ENCODE results near the gene TMEM94. TPM values are rescaled to one million over a fixed set of nuclear protein-coding genes. Genes with fewer than 3 reads are reported as not detected.
"Not testable (repeated sequence)": the region's sequence is repeated elsewhere in the genome, so short reads cannot be mapped to it uniquely, and the experiment has no call there.

Gene TMEM94
- total RNA-seq, 1 experiment from 2014 or later = 53.9 TPM

- DNase-seq (ENCODE audit: low spot score) = no peak
Observed at GRCh38 chr17:75476752-75477489, 20.5 kb downstream of the TMEM94 start.

GRCh38 chr17:75477490-75477862 lies 21.0 kb downstream of the TMEM94 start:
- DNase-seq (ENCODE audit: low spot score) = not testable (repeated sequence)

- DNase-seq (ENCODE audit: low spot score) = no peak
Observed at GRCh38 chr17:75478508-75478907, 22.1 kb downstream of the TMEM94 start.

GRCh38 chr17:75480281-75480680 lies 23.8 kb downstream of the TMEM94 start:
- DNase-seq (ENCODE audit: low spot score) = no peak

DNA sequence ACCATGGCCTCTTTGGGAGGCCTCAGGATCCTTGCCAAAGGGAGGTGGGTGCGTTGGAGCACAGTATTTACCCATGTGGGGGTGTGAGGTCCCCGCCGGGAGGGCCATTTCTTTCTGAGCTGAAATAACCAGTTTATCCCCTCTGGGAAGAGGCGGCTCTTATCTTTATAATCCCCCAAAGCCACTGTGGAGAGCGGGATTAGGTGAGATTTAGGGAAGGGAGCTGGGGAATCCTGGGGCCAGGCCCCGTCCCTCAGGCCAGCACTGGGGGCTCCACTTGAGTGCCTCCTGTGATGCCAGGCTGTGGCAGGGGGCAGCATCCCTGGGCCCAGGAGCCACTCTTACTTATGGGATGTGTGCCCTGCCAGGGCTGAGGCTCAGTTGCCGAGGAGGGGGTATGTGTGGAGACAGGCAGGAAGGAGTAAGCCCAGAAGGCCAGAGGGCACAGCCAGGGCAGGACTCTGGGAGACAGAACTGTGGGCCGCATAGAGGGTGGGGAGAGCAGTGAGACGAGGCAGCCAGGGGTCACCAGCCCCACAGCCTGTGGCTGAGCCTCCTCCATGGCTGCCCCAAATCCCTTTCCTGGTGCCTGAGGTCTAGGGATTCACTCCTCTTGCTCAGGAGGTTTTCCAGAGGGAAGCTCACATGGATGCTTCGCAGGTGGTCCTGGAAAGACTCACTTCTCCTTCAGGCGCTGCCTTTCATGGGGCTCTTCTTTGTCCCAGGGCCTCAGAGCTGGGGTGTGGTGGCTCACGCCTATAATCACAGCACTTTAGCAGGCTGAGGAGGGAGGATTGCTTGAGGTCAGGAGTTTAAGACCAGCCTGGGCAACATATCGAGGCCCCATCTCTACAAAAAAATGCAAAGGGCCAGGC lies 25.0 kb downstream of the TMEM94 start:
- no peak for DNase-seq (ENCODE audit: low spot score)

DNA sequence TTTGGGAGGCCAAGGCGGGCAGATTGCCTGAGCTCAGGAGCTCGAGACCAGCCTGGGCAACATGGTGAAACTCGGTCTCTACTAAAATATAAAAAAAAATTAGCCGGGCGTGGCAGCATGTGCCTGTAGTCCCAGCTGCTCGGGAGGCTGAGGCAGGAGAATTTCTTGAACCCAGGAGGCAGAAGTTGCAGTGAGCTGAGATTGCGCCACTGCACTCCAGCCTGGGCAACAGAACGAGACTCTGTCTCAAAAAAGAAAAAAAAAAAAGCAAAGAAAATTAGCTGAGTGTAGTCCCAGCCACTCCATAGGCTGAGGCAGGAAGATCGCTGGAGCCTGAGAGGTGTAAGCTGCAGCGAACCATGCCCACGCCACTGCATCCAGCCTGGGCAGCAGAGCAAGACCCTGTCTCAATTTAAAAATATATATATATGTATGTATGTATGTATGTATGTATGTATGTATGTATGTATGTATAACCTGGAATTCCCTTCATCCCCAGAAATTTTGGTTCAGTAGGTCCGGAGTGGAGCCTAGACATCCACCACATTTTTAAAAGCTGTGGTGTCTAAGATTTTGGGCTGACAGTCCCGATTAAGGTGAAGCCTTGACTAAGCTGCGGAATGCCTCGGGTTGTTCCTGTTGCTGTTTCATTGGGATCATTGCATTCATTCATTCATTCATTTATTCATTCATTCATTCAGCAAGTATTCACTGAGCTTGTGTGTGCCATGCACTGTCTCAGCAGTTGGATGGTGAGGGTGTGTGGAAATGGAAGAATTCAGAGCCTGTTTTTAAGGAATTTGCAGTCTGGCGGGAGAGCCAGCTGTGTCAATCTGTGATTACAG lies 25.9 kb downstream of the TMEM94 start:
- DNase-seq (ENCODE audit: low spot score) = no peak

DNA sequence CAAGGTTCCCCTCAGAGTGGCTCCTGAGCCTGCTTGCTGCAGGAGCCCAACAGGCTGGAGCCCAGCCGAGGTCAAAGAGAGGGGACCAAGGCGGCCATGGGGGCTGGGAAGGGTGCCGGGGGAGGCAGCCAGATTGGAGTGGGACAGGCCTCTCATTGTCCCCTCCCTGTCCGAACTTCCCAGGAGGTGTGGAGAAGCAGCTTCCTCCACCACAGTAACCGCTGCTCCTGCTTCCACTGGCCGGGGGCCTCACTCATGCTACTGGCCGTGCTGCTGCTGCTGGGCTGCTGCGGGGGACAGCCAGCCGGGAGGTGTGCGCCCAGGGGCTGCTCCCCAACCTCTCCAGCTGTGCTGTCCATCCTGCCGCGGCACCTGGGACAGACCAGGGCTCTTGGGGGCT lies 29.3 kb downstream of the TMEM94 start:
- no peak for DNase-seq (ENCODE audit: low spot score)

GRCh38 chr17:75486151-75486550 lies 29.7 kb downstream of the TMEM94 start:
- no peak for DNase-seq (ENCODE audit: low spot score)

- DNase-seq (ENCODE audit: low spot score) = no peak
Observed at GRCh38 chr17:75486951-75487350, 30.5 kb downstream of the TMEM94 start.

DNA sequence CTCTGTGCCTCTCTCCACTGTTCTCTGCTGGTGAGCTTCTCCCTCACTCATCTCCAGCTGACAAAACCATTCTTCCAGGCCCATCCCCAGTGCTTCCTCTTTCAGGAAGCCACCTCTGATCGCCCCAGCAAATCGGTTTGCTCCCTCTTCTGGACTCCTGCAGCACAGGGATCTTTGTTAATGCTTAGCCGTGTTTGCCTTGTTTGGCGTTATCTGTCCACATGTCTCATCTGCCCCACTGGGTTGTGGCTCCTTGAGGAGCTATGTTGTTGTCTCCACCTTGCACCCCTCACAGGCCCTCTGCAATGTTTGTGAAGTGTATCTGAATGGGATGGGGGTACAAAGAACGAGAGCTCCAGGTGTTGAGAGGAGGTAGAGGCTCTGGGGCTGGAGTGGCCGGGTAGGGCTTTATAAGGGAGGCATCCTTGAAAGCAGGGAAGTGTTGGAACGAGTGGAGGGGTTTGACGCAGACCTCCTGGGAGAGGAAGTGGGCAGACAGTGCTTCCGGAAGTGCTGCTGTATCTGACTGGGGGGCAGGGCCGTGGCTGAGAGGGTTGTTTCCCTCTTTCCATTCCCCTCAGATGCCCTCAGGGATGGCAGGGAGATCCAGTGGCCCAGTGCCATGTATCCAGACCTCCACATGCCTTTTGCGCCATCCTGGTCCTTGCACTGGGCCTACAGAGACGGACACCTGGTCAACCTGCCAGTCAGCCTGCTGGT lies 31.1 kb downstream of the TMEM94 start:
- no peak for DNase-seq (ENCODE audit: low spot score)

DNA sequence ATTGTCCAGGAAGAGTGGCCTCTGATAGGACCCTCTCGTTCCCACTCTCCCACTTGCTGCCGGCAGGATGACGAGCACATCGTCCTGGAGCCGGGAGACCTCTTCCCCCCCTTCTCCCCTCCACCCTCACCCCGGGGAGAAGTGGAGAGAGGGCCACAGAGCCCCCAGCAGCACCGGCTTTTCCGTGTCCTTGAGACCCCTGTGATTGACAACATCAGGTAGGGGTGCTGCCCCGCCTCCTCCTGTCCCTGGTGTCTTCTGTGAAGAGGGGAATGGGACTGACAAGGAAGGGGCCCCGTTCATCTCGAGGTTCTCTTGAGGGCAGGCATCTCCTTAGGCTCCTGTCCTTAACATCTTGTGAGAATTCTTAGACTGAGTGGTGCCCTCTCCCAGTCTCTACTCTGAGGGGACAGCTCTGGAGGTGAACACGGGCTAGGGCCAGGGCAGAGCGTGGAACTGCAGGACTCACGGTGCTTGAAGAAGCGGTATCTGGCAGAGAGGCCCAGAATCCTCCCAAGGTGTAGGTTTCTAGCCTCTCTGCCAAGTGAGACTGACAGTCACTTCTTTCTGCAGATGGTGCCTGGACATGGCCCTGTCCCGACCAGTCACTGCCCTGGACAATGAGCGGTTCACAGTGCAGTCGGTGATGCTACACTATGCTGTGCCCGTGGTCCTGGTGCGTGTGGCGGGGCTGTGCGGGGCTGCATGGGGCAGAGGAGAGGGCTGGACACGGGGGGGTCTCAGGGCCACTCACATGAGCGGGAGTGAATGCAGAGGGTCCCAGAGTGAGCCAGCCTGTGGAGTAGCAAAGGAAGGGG lies 32.5 kb downstream of the TMEM94 start:
- DNase-seq (ENCODE audit: low spot score) = no peak

- DNase-seq (ENCODE audit: low spot score) = no peak
Observed at GRCh38 chr17:75489511-75489955, 33.1 kb downstream of the TMEM94 start.

GRCh38 chr17:75490173-75490743 lies 33.8 kb downstream of the TMEM94 start:
- no peak for DNase-seq (ENCODE audit: low spot score)

DNA sequence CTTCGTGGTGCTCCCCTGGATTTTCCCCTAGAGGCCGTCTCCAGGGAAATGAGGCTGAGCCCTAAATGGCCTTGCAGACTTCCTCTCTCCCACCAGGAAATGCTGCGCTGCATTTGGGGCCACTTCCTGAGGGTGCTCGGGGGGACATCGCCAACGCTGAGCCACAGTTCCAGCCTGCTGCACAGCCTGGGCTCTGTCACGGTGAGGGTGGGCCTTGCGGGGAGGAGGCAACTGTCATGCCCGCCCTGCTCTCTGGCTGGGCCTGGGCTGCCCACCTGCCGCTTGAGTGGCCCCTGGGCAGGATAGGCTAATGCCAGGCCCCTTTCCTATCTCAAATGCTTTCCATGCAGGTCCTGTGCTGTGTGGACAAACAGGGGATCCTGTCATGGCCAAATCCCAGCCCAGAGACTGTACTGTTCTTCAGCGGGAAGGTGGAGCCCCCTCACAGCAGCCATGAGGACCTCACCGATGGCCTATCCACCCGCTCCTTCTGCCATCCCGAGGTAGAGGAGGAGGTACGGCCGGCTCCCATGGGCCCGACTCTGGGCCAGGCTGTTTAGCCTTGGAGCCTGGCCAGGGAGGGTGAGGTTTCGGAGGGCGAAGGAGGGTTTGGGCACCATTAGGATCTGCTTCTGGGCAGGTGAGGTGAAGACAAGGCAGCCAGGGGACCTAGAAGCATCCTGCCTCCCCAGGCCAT lies 34.7 kb downstream of the TMEM94 start:
- no peak for DNase-seq (ENCODE audit: low spot score)

DNA sequence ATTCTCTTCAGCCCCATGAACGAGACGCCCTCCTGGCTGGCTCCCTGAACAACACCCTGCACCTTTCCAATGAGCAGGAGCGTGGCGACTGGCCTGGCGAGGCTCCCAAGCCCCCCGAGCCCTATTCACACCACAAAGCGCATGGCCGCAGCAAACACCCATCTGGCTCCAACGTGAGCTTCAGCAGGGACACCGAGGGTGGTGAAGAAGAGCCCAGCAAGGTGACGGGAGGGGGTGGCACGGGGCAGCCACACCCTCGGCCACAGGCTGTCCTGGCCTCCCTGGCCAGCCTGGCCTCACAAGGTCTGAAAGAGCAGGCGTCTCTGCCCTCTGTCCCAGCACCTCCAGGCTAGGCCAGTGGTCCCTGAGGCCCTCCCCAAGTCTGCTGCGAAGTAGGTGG lies 35.2 kb downstream of the TMEM94 start:
- no peak for DNase-seq (ENCODE audit: low spot score)

DNA sequence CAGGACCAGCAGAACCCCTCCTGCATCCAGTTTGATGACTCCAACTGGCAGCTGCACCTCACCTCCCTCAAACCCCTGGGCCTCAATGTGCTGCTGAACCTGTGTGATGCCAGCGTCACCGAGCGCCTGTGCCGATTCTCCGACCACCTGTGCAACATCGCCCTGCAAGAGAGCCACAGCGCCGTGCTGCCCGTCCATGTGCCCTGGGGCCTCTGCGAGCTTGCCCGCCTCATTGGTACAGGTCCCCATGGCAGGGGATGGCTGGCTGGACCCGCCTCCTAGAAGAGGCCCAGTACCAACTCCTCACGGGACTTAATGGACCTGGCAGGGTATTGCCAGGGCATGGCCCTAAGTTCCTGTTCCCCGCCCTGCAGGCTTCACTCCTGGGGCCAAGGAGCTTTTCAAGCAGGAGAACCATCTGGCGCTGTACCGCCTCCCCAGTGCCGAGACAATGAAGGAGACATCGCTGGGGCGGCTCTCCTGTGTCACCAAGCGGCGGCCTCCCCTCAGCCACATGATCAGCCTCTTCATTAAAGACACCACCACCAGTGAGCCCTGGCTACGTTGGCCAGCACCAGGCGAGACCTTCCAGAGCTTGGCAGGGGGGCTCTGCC lies 36.2 kb downstream of the TMEM94 start:
- DNase-seq (ENCODE audit: low spot score) = no peak

- DNase-seq (ENCODE audit: low spot score) = no peak
Observed at GRCh38 chr17:75493476-75494129, 37.2 kb downstream of the TMEM94 start.

DNA sequence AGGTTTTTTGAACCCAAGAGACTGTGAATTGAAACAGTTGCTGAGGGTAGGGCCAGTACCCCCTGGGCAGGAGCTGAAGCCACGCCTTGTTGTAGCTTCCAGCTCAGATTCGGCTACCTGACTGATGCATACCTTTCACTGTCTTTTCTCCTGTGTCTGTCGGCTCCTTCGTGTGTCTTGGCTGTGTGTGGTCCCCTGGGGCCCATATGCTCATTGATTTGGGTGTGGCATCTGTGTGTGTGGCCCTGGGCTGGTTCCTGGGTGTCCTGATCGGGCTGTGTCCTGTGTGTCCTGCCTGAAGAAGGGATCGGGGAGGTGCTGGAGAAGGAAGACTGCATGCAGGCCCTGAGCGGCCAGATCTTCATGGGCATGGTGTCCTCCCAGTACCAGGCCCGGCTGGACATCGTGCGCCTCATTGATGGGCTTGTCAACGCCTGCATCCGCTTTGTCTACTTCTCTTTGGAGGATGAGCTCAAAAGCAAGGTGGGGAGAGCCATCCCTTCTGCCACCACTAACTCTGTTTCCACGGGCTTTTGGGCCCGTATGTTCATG lies 38.0 kb downstream of the TMEM94 start:
- no peak for DNase-seq (ENCODE audit: low spot score)

Measured in A172 (cell line).